Measurements from ENCODE around the gene MAP2K3.
"Not testable (repeated sequence)": the region's sequence is repeated elsewhere in the genome, so short reads cannot be mapped to it uniquely, and the experiment has no call there.

DNA sequence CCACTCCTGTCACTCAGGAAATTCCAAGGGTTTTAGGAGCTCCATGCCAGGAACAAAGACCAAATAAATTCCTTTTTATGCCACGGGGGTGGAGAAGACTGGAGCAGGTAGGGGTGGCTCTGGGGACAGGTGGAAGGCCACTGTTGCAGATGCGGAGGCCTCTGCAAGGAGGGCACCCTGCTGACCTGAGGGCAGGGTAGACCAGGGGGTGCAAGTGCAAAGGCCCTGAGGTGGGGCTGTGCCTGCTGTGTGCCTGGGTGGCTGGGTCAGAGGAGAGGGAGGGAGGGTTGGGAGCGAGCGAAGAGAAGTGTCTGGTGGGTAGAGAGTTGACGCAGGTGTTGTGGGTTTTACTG, 22.7 kb downstream of the MAP2K3 start:
- TF ChIP-seq, protein P1, sequence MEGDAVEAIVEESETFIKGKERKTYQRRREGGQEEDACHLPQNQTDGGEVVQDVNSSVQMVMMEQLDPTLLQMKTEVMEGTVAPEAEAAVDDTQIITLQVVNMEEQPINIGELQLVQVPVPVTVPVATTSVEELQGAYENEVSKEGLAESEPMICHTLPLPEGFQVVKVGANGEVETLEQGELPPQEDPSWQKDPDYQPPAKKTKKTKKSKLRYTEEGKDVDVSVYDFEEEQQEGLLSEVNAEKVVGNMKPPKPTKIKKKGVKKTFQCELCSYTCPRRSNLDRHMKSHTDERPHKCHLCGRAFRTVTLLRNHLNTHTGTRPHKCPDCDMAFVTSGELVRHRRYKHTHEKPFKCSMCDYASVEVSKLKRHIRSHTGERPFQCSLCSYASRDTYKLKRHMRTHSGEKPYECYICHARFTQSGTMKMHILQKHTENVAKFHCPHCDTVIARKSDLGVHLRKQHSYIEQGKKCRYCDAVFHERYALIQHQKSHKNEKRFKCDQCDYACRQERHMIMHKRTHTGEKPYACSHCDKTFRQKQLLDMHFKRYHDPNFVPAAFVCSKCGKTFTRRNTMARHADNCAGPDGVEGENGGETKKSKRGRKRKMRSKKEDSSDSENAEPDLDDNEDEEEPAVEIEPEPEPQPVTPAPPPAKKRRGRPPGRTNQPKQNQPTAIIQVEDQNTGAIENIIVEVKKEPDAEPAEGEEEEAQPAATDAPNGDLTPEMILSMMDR (IDR thresholded peaks at IDR 0.05) = not testable (repeated sequence)
- TF ChIP-seq POLR2A (IDR thresholded peaks at IDR 0.05) = not testable (repeated sequence)
